Karpas-422 (cell line): Measurements from ENCODE around the gene FOXF1. TPM values are rescaled to one million over a fixed set of nuclear protein-coding genes. Genes with fewer than 3 reads are reported as not detected.

Source experiments
- DNase-seq: peaks from one replicate; pipeline ENCODE4 v3.0.0-alpha.2; 2015
- H2AFZ ChIP-seq: fragments of 200-600 bp; sonication (generic); 2 replicates; pipeline ENCODE4 v1.6.1; 2014; ENCODE audit warnings: antibody characterized with exemption, low read length, mixed read lengths
- H3K27ac ChIP-seq: fragments of 200-600 bp; sonication (generic); 2 replicates; pipeline ENCODE4 v1.5.1; 2014; ENCODE audit warnings: mild to moderate bottlenecking, low read length, moderate library complexity
- H3K27me3 ChIP-seq: fragments of 200-600 bp; sonication (generic); 2 replicates; pipeline ENCODE4 v1.6.1; 2014; ENCODE audit warnings: low read length, mixed read lengths
- H3K36me3 ChIP-seq: fragments of 200-600 bp; sonication (generic); 2 replicates; pipeline ENCODE4 v1.6.1; 2014; ENCODE audit warnings: low read length, mixed read lengths; ENCODE audit not compliant: insufficient read depth
- H3K4me1 ChIP-seq: fragments of 200-600 bp; sonication (generic); 2 replicates; pipeline ENCODE4 v1.6.1; 2014; ENCODE audit warnings: mild to moderate bottlenecking, low read length, mixed read lengths
- H3K4me2 ChIP-seq: fragments of 200-600 bp; sonication (generic); 2 replicates; pipeline ENCODE4 v1.6.1; 2014; ENCODE audit warnings: low read length, low read depth, mild to moderate bottlenecking; ENCODE audit not compliant: poor library complexity, severe bottlenecking
- H3K4me3 ChIP-seq: fragments of 200-600 bp; sonication (generic); 2 replicates; pipeline ENCODE4 v1.5.1; 2014; ENCODE audit warnings: mild to moderate bottlenecking, antibody characterized with exemption, low read length, mixed read lengths
- H3K79me2 ChIP-seq: fragments of 200-600 bp; sonication (generic); 2 replicates; pipeline ENCODE4 v1.6.1; 2014; ENCODE audit warnings: mild to moderate bottlenecking, low read length, mixed read lengths
- H3K9ac ChIP-seq: fragments of 200-600 bp; sonication (generic); 2 replicates; pipeline ENCODE4 v1.6.0; 2014; ENCODE audit warnings: low read length
- H3K9me2 ChIP-seq: fragments of 200-600 bp; sonication (generic), shearing (Covaris generic); replicated peaks from 2 replicates; pipeline ENCODE4 v1.6.0; 2014; ENCODE audit warnings: mild to moderate bottlenecking, low read length, moderate library complexity; ENCODE audit not compliant: insufficient read depth
- H3K9me3 ChIP-seq: fragments of 300-700, 200-600 bp; sonication (generic); 2 replicates; pipeline ENCODE4 v1.6.1; 2014; ENCODE audit warnings: low read length, mixed read lengths
- H4K20me1 ChIP-seq: fragments of 200-600 bp; sonication (generic); 2 replicates; pipeline ENCODE4 v1.6.1; 2014; ENCODE audit warnings: mild to moderate bottlenecking, antibody characterized with exemption, low read length, low read depth; ENCODE audit not compliant: insufficient read depth
- total RNA-seq: library from RNA; depleted of rRNA; stranded (reverse); fragments of >200 nt; shearing (Covaris generic); gene quantifications from 2 replicates; pipeline ENCODE4 v1.2.3, GENCODE V29; 2014; ENCODE audit warnings: low replicate concordance

FOXF1 gene
- total RNA-seq, 1 experiment from 2014 or later, result not detected

- H3K4me2 ChIP-seq, result no peak overlapping the region
- no peak for DNase-seq
- H3K9me3 ChIP-seq, result no peaks in the 10 kb centered on the region
- no peak overlapping the region for H3K9ac ChIP-seq
- H3K36me3 ChIP-seq, result peaks cover 14% of the 10 kb centered on the region
- no peaks in the 10 kb centered on the region for H3K79me2 ChIP-seq
- H3K4me3 ChIP-seq, result no peak overlapping the region
- H2AFZ ChIP-seq, result no peak overlapping the region
- no peaks in the 10 kb centered on the region for H3K27me3 ChIP-seq
- no peaks in the 10 kb centered on the region for H3K9me2 ChIP-seq
- no peaks in the 10 kb centered on the region for H3K4me1 ChIP-seq
- H3K27ac ChIP-seq, result no peak overlapping the region
- 0 out of 2 replicates have a peak, but pooled peaks cover 5% of the 10 kb centered on the region for H4K20me1 ChIP-seq
These were observed 35.2 kb downstream of the FOXF1 start for GRCh38 chr16:86545481-86545880.

- Histone ChIP-seq H3K9ac (no peak overlapping the region), H4K20me1 (0 out of 2 replicates have a peak, but pooled peaks cover 5% of the 10 kb centered on the region), H3K9me2 (no peaks in the 10 kb centered on the region), H3K79me2 (no peaks in the 10 kb centered on the region), H2AFZ (no peak overlapping the region), H3K4me1 (no peaks in the 10 kb centered on the region), H3K9me3 (no peaks in the 10 kb centered on the region), H3K36me3 (peaks cover 11% of the 10 kb centered on the region), H3K4me2 (no peak overlapping the region), H3K27ac (no peak overlapping the region), H3K4me3 (no peak overlapping the region), H3K27me3 (no peaks in the 10 kb centered on the region)
- no peak for DNase-seq
These were observed 35.8 kb downstream of the FOXF1 start for GRCh38 chr16:86545954-86546637.

GRCh38 chr16:86546638-86547013, 36.3 kb downstream of the FOXF1 start:
- Histone ChIP-seq H3K9me2 (no peaks in the 10 kb centered on the region), H3K27me3 (no peaks in the 10 kb centered on the region), H3K4me3 (no peak overlapping the region), H3K9ac (no peak overlapping the region), H3K79me2 (no peaks in the 10 kb centered on the region), H3K9me3 (no peaks in the 10 kb centered on the region), H3K4me2 (no peak overlapping the region), H2AFZ (no peak overlapping the region), H4K20me1 (0 out of 2 replicates have a peak, but pooled peaks cover 5% of the 10 kb centered on the region), H3K4me1 (no peaks in the 10 kb centered on the region), H3K36me3 (peaks cover 8% of the 10 kb centered on the region), H3K27ac (no peak overlapping the region)
- DNase-seq, result no peak

- H3K79me2 ChIP-seq, result no peaks in the 10 kb centered on the region
- peaks cover 8% of the 10 kb centered on the region for H3K36me3 ChIP-seq
- H3K4me3 ChIP-seq, result no peak overlapping the region
- 0 out of 2 replicates have a peak, but pooled peaks cover 5% of the 10 kb centered on the region for H4K20me1 ChIP-seq
- no peaks in the 10 kb centered on the region for H3K9me3 ChIP-seq
- no peaks in the 10 kb centered on the region for H3K27me3 ChIP-seq
- no peak for DNase-seq
- no peak overlapping the region for H2AFZ ChIP-seq
- no peak overlapping the region for H3K9ac ChIP-seq
- H3K9me2 ChIP-seq, result no peaks in the 10 kb centered on the region
- H3K4me1 ChIP-seq, result no peaks in the 10 kb centered on the region
- no peak overlapping the region for H3K27ac ChIP-seq
- no peak overlapping the region for H3K4me2 ChIP-seq
These were observed 37.0 kb downstream of the FOXF1 start for GRCh38 chr16:86547286-86547685.

GRCh38 chr16:86549076-86549892, 39.0 kb downstream of the FOXF1 start:
- H3K9ac ChIP-seq, result no peak overlapping the region
- no peaks in the 10 kb centered on the region for H3K9me3 ChIP-seq
- no peaks in the 10 kb centered on the region for H3K27me3 ChIP-seq
- peaks cover 8% of the 10 kb centered on the region for H3K36me3 ChIP-seq
- H4K20me1 ChIP-seq, result no peaks in the 10 kb centered on the region
- H3K4me1 ChIP-seq, result peaks cover 3% of the 10 kb centered on the region
- no peak for DNase-seq
- no peaks in the 10 kb centered on the region for H3K9me2 ChIP-seq
- peaks cover 4% of the 10 kb centered on the region for H3K79me2 ChIP-seq
- no peak overlapping the region for H3K4me3 ChIP-seq
- H3K4me2 ChIP-seq, result no peak overlapping the region
- no peak overlapping the region for H3K27ac ChIP-seq
- H2AFZ ChIP-seq, result no peak overlapping the region

GRCh38 chr16:86549893-86550190, 39.5 kb downstream of the FOXF1 start:
- no peak overlapping the region for H3K9ac ChIP-seq
- peaks cover 10% of the 10 kb centered on the region for H3K79me2 ChIP-seq
- no peaks in the 10 kb centered on the region for H3K9me3 ChIP-seq
- H2AFZ ChIP-seq, result no peak overlapping the region
- no peaks in the 10 kb centered on the region for H3K27me3 ChIP-seq
- H3K4me1 ChIP-seq, result peaks cover 5% of the 10 kb centered on the region
- no peaks in the 10 kb centered on the region for H4K20me1 ChIP-seq
- H3K9me2 ChIP-seq, result no peaks in the 10 kb centered on the region
- DNase-seq, result no peak
- H3K4me2 ChIP-seq, result no peak overlapping the region
- no peak overlapping the region for H3K4me3 ChIP-seq
- H3K36me3 ChIP-seq, result peaks cover 8% of the 10 kb centered on the region
- no peak overlapping the region for H3K27ac ChIP-seq

GRCh38 chr16:86550281-86550680, 40.0 kb downstream of the FOXF1 start:
- H3K9me3 ChIP-seq, result no peaks in the 10 kb centered on the region
- no peak overlapping the region for H2AFZ ChIP-seq

GRCh38 chr16:86553356-86553755, 43.0 kb downstream of the FOXF1 start:
- Histone ChIP-seq H3K9me3 (no peaks in the 10 kb centered on the region), H3K36me3 (no peaks in the 10 kb centered on the region), H2AFZ (no peak overlapping the region), H3K4me2 (no peak overlapping the region), H3K4me1 (peaks cover 12% of the 10 kb centered on the region), H3K9me2 (no peaks in the 10 kb centered on the region), H3K27me3 (no peaks in the 10 kb centered on the region), H3K4me3 (no peak overlapping the region), H3K79me2 (peaks cover 11% of the 10 kb centered on the region), H3K9ac (no peak overlapping the region), H3K27ac (no peak overlapping the region), H4K20me1 (no peaks in the 10 kb centered on the region)
- no peak for DNase-seq

More at GRCh38 chr16:86550281-86550680, 40.0 kb downstream of the FOXF1 start:
- peaks cover 5% of the 10 kb centered on the region; the same call in 1 of the 2 replicates for H3K36me3 ChIP-seq
- peaks cover 11% of the 10 kb centered on the region for H3K79me2 ChIP-seq
- no peaks in the 10 kb centered on the region for H3K27me3 ChIP-seq
- H3K9me2 ChIP-seq, result no peaks in the 10 kb centered on the region
- no peak for DNase-seq
- H3K4me3 ChIP-seq, result no peak overlapping the region
- H4K20me1 ChIP-seq, result no peaks in the 10 kb centered on the region
- peaks cover 6% of the 10 kb centered on the region for H3K4me1 ChIP-seq
- no peak overlapping the region for H3K4me2 ChIP-seq
- no peak overlapping the region for H3K27ac ChIP-seq
- no peak overlapping the region for H3K9ac ChIP-seq
